ENCODE results near the gene HS6ST2. TPM values are rescaled to one million over a fixed set of nuclear protein-coding genes. Genes with fewer than 3 reads are reported as not detected.

Gene HS6ST2
- total and polyA plus RNA-seq, 2 experiments from 2014 or later, result not detected

DNA sequence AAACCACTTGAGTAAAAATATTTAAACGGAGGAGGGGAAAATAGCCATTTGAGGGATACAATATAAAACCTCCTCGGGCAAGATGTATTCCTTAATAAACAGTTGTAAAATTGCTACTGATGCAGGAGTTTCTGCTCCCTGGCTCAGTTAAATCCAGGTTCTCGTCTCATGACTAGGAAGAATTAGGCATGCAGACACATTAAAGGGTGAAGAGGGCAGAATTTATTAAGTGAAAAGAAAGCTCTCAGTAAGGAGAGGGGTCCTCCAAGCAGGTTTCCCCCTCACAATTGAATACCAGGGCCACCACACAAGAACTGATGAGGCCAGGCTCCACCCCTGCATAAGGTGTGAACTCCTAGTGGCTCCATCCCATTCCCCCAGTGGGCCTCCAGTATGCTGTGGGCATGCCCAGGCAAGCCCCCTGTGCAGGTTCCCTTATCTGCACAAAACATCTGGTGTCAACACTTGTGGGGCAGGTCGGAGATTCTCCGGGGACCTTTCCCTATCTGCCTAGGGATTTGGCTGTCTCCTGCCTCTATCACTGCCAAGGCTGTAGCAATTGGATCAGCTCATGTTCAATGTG lies 80.4 kb downstream of the HS6ST2 start:
- Histone ChIP-seq H3K27me3 (replicated peaks; ENCODE audit: insufficient read depth) (no peaks in the 10 kb centered on the region), H3K79me2 (ENCODE audit: insufficient read depth) (no peaks in the 10 kb centered on the region), H3K9ac (no peak overlapping the region), H3K9me2 (ENCODE audit: insufficient read depth) (no peaks in the 10 kb centered on the region), H3K9me3 (ENCODE audit: low read depth) (no peaks in the 10 kb centered on the region), H4K20me1 (ENCODE audit: insufficient read depth) (no peaks in the 10 kb centered on the region), H3K36me3 (ENCODE audit: low read depth) (no peaks in the 10 kb centered on the region), H2AFZ (no peak overlapping the region), H3K4me2 (ENCODE audit: unreplicated experiment) (no peak overlapping the region), H3K4me1 (ENCODE audit: insufficient read depth) (no peaks in the 10 kb centered on the region), H3K4me3 (no peak overlapping the region), H3K27ac (no peak overlapping the region), H3F3A (ENCODE audit: insufficient read depth) (no peaks in the 10 kb centered on the region)
- no peak for TF ChIP-seq EZH2 (IDR thresholded peaks at IDR 0.05; ENCODE audit: insufficient read depth, poor library complexity, severe bottlenecking)
- no peak for TF ChIP-seq EZH2phosphoT487 (IDR thresholded peaks at IDR 0.05; ENCODE audit: insufficient read depth, low read depth)
- DNase-seq, result no peak
- 35 to 43% methylated on average over 5 of the region's 5 CpGs for WGBS, 2 experiments (ENCODE audit: low coverage in 1 of 2, low lambda C conversion rate in 2 of 2, missing lambda C conversion rate in 2 of 2)
- in situ Hi-C loops (cut with MboI), result no loop called here

DNA sequence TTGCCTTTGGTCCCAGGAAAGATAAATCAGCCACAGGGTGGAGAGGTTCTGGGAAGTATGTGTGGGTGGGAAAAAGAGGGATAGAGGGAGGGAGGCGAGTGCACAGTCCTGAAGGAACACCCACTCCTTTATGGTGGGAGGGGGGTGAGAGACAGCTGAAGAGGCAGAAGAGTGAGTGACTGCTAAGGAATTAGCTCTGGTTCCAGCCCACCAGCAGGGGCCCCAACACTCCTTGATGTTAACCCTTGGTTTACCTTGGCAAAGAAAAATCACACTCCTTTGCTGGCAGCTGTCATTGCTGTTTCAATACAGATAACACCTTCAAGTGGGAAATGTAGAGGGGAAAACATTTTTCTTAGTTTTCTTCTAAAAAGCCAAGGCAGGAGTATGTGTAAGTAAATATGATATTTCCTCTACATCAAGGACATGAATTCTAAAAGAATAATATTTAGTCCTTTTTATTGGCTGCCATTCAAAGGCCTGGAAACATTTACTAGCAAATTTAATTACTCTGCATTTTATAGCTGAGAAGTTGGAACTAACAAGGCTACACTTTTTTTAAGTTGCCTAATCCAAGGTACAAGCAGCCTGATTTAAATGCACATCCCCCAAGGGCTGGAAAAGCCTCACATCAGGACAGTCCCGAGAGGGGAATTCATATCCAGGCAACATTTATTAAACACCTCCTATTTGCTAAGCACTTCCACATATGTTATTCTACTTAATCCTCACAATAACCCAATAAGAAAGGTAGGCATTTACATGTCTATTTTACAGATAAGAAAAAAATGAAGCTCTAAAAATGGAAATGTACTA lies 81.7 kb downstream of the HS6ST2 start:
- H3K4me1 ChIP-seq (ENCODE audit: insufficient read depth), result no peaks in the 10 kb centered on the region
- H3K9me3 ChIP-seq (ENCODE audit: low read depth), result no peaks in the 10 kb centered on the region
- no peak overlapping the region for H3K27ac ChIP-seq
- H3F3A ChIP-seq (ENCODE audit: insufficient read depth), result no peaks in the 10 kb centered on the region
- H3K9me2 ChIP-seq (ENCODE audit: insufficient read depth), result no peaks in the 10 kb centered on the region
- in situ Hi-C loops (cut with MboI), result no loop called here
- no peaks in the 10 kb centered on the region for H4K20me1 ChIP-seq (ENCODE audit: insufficient read depth)
- no peaks in the 10 kb centered on the region for H3K27me3 ChIP-seq (replicated peaks; ENCODE audit: insufficient read depth)
- H3K9ac ChIP-seq, result no peak overlapping the region
- H3K79me2 ChIP-seq (ENCODE audit: insufficient read depth), result no peaks in the 10 kb centered on the region
- 0 to 8% methylated on average over 1 to 2 of the region's 2 CpGs for WGBS, 2 experiments (ENCODE audit: low coverage in 1 of 2, low lambda C conversion rate in 2 of 2, missing lambda C conversion rate in 2 of 2)
- no peaks in the 10 kb centered on the region for H3K36me3 ChIP-seq (ENCODE audit: low read depth)
- H3K4me2 ChIP-seq (ENCODE audit: unreplicated experiment), result no peak overlapping the region
- DNase-seq, result no peak
- TF ChIP-seq EZH2 (IDR thresholded peaks at IDR 0.05; ENCODE audit: insufficient read depth, poor library complexity, severe bottlenecking), result no peak
- TF ChIP-seq EZH2phosphoT487 (IDR thresholded peaks at IDR 0.05; ENCODE audit: insufficient read depth, low read depth), result no peak
- no peak overlapping the region for H3K4me3 ChIP-seq
- H2AFZ ChIP-seq, result no peak overlapping the region

DNA sequence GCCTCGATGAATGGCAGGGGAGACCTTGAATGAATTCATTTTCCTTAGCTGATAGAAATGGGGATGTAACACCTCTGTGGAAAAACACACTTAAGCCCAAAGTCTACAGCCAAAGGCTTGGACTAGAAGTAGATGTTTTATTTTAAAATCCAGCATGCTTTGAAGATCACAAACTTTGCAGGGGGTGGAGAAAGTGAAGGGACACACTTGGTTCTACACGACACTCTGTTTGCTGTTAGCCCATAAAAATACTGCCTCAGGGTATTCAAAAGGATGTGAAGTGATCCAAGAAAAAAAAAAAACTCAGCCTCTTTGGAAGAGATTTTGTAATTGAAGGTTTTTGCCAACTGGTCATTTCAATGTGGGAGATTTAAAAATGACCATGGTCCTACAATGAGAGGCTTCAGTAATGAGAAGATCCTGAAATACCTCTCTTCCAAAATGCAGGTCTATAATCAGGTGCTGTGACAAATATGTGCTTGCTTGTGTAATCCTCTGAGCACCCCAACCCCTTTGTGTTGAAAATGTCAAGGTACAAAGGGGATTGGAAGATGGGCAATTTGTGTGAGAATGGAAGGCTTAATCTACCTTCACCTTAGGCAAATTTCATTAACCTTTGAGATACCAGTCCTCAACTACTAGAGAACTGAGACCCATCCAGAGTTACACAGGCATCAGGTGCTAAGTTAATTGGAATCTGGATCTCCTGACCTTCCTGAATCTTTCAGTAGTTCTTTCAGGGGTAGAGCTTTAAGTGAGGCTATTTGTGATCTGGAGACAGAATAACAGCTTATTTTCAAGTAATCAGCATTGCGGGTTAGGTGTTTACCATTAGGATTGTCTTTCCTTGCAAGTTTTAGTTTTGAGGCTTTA lies 82.5 kb downstream of the HS6ST2 start:
- Histone ChIP-seq H4K20me1 (ENCODE audit: insufficient read depth) (no peaks in the 10 kb centered on the region), H3K4me3 (no peak overlapping the region), H3K27me3 (replicated peaks; ENCODE audit: insufficient read depth) (no peaks in the 10 kb centered on the region), H2AFZ (no peak overlapping the region), H3F3A (ENCODE audit: insufficient read depth) (no peaks in the 10 kb centered on the region), H3K9me2 (ENCODE audit: insufficient read depth) (no peaks in the 10 kb centered on the region), H3K36me3 (ENCODE audit: low read depth) (no peaks in the 10 kb centered on the region), H3K79me2 (ENCODE audit: insufficient read depth) (no peaks in the 10 kb centered on the region), H3K4me2 (ENCODE audit: unreplicated experiment) (no peak overlapping the region), H3K27ac (no peak overlapping the region), H3K9me3 (ENCODE audit: low read depth) (no peaks in the 10 kb centered on the region), H3K4me1 (ENCODE audit: insufficient read depth) (no peaks in the 10 kb centered on the region), H3K9ac (no peak overlapping the region)
- in situ Hi-C loops (cut with MboI), result no loop called here
- WGBS, 2 experiments (ENCODE audit: low coverage in 1 of 2, low lambda C conversion rate in 2 of 2, missing lambda C conversion rate in 2 of 2), result 4 to 6% methylated on average over 3 of the region's 3 CpGs
- no peak for DNase-seq
- TF ChIP-seq EZH2 (IDR thresholded peaks at IDR 0.05; ENCODE audit: insufficient read depth, poor library complexity, severe bottlenecking), result no peak

DNA sequence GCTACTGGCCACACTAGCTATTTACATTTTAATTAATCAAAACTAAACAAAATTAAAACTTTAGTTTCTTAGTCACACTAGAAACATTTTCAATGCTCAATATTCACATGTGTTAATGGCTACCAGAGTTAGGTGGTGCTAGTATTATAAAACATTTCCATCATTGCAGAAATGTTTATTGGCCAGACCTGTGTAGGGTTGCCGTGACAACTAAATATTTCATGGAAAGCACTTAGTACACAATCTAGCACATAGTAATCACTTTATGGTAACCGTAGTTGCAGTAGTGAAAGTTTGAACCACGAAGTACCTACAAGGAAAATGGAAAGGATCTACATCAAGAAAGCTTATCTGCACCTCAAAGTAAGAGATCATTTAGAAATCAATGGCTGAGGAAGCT lies 95.9 kb downstream of the HS6ST2 start:
- Histone ChIP-seq H2AFZ (no peak overlapping the region), H3K9me2 (ENCODE audit: insufficient read depth) (no peaks in the 10 kb centered on the region), H3K79me2 (ENCODE audit: insufficient read depth) (no peaks in the 10 kb centered on the region), H3K9ac (no peak overlapping the region), H3K27ac (no peak overlapping the region), H3K9me3 (ENCODE audit: low read depth) (no peaks in the 10 kb centered on the region), H3F3A (ENCODE audit: insufficient read depth) (no peaks in the 10 kb centered on the region), H3K27me3 (replicated peaks; ENCODE audit: insufficient read depth) (no peaks in the 10 kb centered on the region), H3K4me2 (ENCODE audit: unreplicated experiment) (no peak overlapping the region), H4K20me1 (ENCODE audit: insufficient read depth) (no peaks in the 10 kb centered on the region), H3K4me1 (ENCODE audit: insufficient read depth) (no peaks in the 10 kb centered on the region), H3K36me3 (ENCODE audit: low read depth) (no peaks in the 10 kb centered on the region), H3K4me3 (no peak overlapping the region)
- in situ Hi-C loops (cut with MboI), result no loop called here
- DNase-seq, result no peak
- TF ChIP-seq EZH2phosphoT487 (IDR thresholded peaks at IDR 0.05; ENCODE audit: insufficient read depth, low read depth) (no peak), EZH2 (IDR thresholded peaks at IDR 0.05; ENCODE audit: insufficient read depth, poor library complexity, severe bottlenecking) (no peak)
- 27 to 39% methylated on average over 3 of the region's 3 CpGs for WGBS, 2 experiments (ENCODE audit: low coverage in 1 of 2, low lambda C conversion rate in 2 of 2, missing lambda C conversion rate in 2 of 2)
